Common myeloid progenitor, CD34-positive (primary cell): Measurements from ENCODE around the gene TBR1.

Experiments
- CTCF ChIA-PET: fragments of 350-600 bp; sonication (Branson Sonifier 250); formaldehyde crosslinking; loops from one replicate; lab custom pipeline; 2021; ENCODE audit warnings: antibody characterized with exemption; lab: Charles Lee
- POLR2A ChIA-PET: fragments of 350-600 bp; sonication (Branson Sonifier 250); formaldehyde crosslinking; loops from one replicate; lab custom pipeline; 2021; ENCODE audit warnings: antibody characterized with exemption; lab: Charles Lee
- DNase-seq, 3 donors: peaks; one replicate each; pipeline versions ENCODE4 v3.0.0 to v3.0.0-alpha.2; 2013
- H3K27ac ChIP-seq, 2 experiments: 1 replicate in 1 of 2; 2 replicates in 1 of 2; pipeline ENCODE4 v1.7.0; 2013; ENCODE audit warnings: inconsistent platforms in 2 of 2, low read length in 2 of 2, mild to moderate bottlenecking in 2 of 2, low read depth in 1 of 2, moderate library complexity in 1 of 2; ENCODE audit not compliant: severe bottlenecking in 2 of 2, insufficient read depth in 1 of 2, poor library complexity in 1 of 2
- H3K27me3 ChIP-seq, 5 experiments: replicated peaks in 2 of 5; 1 replicate in 3 of 5; 2 replicates in 2 of 5; pipeline versions ENCODE4 v1.6.1 to v1.7.0; 2013; ENCODE audit warnings: low read length in 4 of 5, mild to moderate bottlenecking in 2 of 5, moderate library complexity in 2 of 5, inconsistent platforms in 1 of 5; ENCODE audit not compliant: insufficient read depth in 5 of 5, control insufficient read depth in 4 of 5
- H3K36me3 ChIP-seq, 4 experiments: 1 replicate in 2 of 4; 2 replicates in 2 of 4; pipeline versions ENCODE4 v1.6.1 to v1.7.0; 2013; ENCODE audit warnings: low read length in 3 of 4, control low read depth in 1 of 4, mild to moderate bottlenecking in 1 of 4; ENCODE audit not compliant: control insufficient read depth in 4 of 4, insufficient read depth in 4 of 4
- H3K4me1 ChIP-seq, 4 experiments: 1 replicate in 3 of 4; 2 replicates in 1 of 4; pipeline versions ENCODE4 v1.6.1 to v1.7.1; 2013; ENCODE audit warnings: low read length in 3 of 4, mild to moderate bottlenecking in 3 of 4, control low read depth in 1 of 4, inconsistent platforms in 1 of 4, moderate library complexity in 1 of 4; ENCODE audit not compliant: control insufficient read depth in 4 of 4, insufficient read depth in 4 of 4; ENCODE audit errors: control extremely low read depth in 1 of 4
- H3K4me3 ChIP-seq, 7 experiments: 1 replicate in 4 of 7; 2 replicates in 3 of 7; pipeline versions ENCODE4 v1.5.1 to v1.7.0; 2013; ENCODE audit warnings: mild to moderate bottlenecking in 7 of 7, low read length in 6 of 7, moderate library complexity in 6 of 7, inconsistent platforms in 2 of 7, low read depth in 2 of 7, control low read depth in 1 of 7; ENCODE audit not compliant: insufficient read depth in 4 of 7, control insufficient read depth in 1 of 7; ENCODE audit errors: extremely low read depth in 1 of 7
- H3K9me3 ChIP-seq, 5 experiments: 1 replicate in 4 of 5; 2 replicates in 1 of 5; pipeline versions ENCODE4 v1.6.1 to v1.7.1; 2013; ENCODE audit warnings: low read length in 4 of 5, mild to moderate bottlenecking in 2 of 5, inconsistent platforms in 1 of 5, low read depth in 1 of 5, moderate library complexity in 1 of 5; ENCODE audit not compliant: control insufficient read depth in 4 of 5, insufficient read depth in 2 of 5; ENCODE audit errors: control extremely low read depth in 1 of 5
- WGBS: methylation state at CpG from one replicate; pipeline ENCODE4 v1.1.5; 2013; ENCODE audit not compliant: insufficient coverage; 5-methylcytosine and 5-hydroxymethylcytosine counted together

The TBR1 gene

GRCh38 chr2:161391737-161392506 is 24.2 kb upstream of the TBR1 start:
- no peak overlapping the region for H3K27ac ChIP-seq
- no peak overlapping the region for H3K4me3 ChIP-seq
- ChIA-PET POLR2A (no interaction called here), CTCF (no interaction called here)
- no peaks in the 10 kb centered on the region for H3K9me3 ChIP-seq
- peaks cover 12 to 46% (median 22%) of the 10 kb centered on the region in 4 experiments for H3K36me3 ChIP-seq
- peaks cover 2 to 10% (median 7%) of the 10 kb centered on the region in 4 experiments for H3K4me1 ChIP-seq
- no peak for DNase-seq
- WGBS = 100% methylated on average over 1 of the region's 4 CpGs
- H3K27me3 ChIP-seq = no peaks in the 10 kb centered on the region

DNA sequence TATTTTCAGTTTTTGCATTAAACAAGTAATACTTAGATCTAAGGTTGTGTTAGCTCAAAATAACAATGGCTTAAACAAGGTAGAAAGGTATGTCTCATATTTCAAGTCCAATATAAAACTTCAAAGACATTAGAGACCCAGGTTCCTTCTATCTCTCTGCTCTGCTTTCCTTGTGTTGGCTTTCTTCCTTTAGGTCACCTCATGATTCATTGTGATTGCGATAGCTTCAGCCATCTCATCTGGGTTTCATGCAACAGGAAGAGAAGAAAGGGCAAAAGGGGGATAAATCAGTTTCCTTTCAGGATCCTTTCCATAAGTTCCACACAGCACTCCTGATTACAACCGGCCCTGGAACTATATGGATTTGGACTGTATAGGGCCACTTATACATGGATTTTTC is 16.0 kb upstream of the TBR1 start:
- Histone ChIP-seq H3K27ac (no peak overlapping the region), H3K4me1 (no peaks in the 10 kb centered on the region), H3K27me3 (no peaks in the 10 kb centered on the region), H3K9me3 (peaks cover 0 to 8% (median 0%) of the 10 kb centered on the region in 5 experiments), H3K36me3 (peaks cover 10 to 49% (median 23%) of the 10 kb centered on the region in 4 experiments), H3K4me3 (no peak overlapping the region)
- ChIA-PET CTCF (no interaction called here), POLR2A (no interaction called here)
- DNase-seq = no peak
- no CpG with 5 or more reads among the region's 2 CpGs for WGBS

GRCh38 chr2:161402297-161402696 is 13.8 kb upstream of the TBR1 start:
- CTCF ChIA-PET = no interaction called here

DNA sequence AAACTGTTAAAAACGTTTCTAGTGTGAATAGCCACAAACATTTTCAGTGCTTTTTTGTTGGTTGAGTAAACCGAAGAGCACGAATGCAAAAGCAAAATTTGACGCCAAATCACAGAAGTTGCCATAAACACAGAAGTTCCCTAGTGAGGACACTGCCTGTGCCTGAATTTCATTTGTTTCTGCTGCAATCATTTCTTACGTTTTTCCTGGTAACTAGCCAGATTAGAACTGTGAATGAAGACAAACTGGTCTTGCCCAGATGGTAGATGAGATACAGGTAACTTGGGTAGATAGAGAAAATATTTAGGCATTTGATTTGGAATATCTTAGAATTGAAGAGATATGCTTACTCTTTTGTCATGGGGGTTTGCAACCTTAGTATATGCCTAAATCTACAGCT is 9.8 kb upstream of the TBR1 start:
- ChIA-PET POLR2A (no interaction called here), CTCF (interaction anchor here (2.0 kb wide), 1 partner anchor 17 kb away, joined by 6 read pairs; no protein-coding TSS in a partner anchor)
- Histone ChIP-seq H3K27ac (no peak overlapping the region), H3K4me3 (no peak overlapping the region), H3K4me1 (no peaks in the 10 kb centered on the region), H3K27me3 (no peaks in the 10 kb centered on the region), H3K36me3 (peaks cover 0 to 14% (median 9%) of the 10 kb centered on the region in 4 experiments), H3K9me3 (peaks cover 0 to 5% (median 0%) of the 10 kb centered on the region in 5 experiments)
- no peak for DNase-seq
- 100% methylated on average over 5 of the region's 5 CpGs for WGBS

More at GRCh38 chr2:161402297-161402696, 13.8 kb upstream of the TBR1 start:
- no CpG with 5 or more reads among the region's 4 CpGs for WGBS
- DNase-seq = no peak
- Histone ChIP-seq H3K36me3 (peaks cover 2 to 29% (median 13%) of the 10 kb centered on the region in 4 experiments), H3K27me3 (no peaks in the 10 kb centered on the region), H3K27ac (no peak overlapping the region), H3K4me3 (no peak overlapping the region), H3K4me1 (no peaks in the 10 kb centered on the region), H3K9me3 (peaks cover 0 to 8% (median 0%) of the 10 kb centered on the region in 5 experiments)
- POLR2A ChIA-PET = no interaction called here

DNA sequence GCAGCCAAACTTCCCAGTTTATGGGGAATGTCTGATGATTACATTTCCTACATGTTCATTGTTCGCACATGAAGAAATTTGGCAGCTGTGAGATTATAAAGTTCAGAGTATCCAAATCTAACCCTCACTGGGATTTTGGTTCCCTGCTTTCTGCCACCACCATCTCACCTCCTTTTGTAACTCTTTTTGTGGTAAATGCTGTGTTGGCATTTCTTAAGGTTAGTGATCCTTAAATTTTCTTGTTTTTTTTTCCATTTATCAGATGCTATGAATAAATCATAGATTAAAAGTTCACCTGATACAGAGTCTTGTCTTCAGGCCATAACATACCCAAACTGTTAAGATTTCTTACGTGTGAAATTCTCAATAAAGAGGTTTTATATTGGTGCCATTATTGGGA is 8.5 kb upstream of the TBR1 start:
- no peak for DNase-seq
- peaks cover 0 to 3% (median 0%) of the 10 kb centered on the region in 5 experiments for H3K27me3 ChIP-seq
- ChIA-PET CTCF (interaction anchor here (2.0 kb wide), 1 partner anchor 18 kb away, joined by 6 read pairs; no protein-coding TSS in a partner anchor), POLR2A (no interaction called here)
- no peak overlapping the region for H3K4me3 ChIP-seq
- H3K9me3 ChIP-seq = peaks cover 0 to 2% (median 0%) of the 10 kb centered on the region in 5 experiments
- H3K36me3 ChIP-seq = peaks cover 0 to 7% (median 4%) of the 10 kb centered on the region in 4 experiments
- no peak overlapping the region for H3K27ac ChIP-seq
- H3K4me1 ChIP-seq = no peaks in the 10 kb centered on the region
- no CpG with 5 or more reads among the region's 2 CpGs for WGBS

DNA sequence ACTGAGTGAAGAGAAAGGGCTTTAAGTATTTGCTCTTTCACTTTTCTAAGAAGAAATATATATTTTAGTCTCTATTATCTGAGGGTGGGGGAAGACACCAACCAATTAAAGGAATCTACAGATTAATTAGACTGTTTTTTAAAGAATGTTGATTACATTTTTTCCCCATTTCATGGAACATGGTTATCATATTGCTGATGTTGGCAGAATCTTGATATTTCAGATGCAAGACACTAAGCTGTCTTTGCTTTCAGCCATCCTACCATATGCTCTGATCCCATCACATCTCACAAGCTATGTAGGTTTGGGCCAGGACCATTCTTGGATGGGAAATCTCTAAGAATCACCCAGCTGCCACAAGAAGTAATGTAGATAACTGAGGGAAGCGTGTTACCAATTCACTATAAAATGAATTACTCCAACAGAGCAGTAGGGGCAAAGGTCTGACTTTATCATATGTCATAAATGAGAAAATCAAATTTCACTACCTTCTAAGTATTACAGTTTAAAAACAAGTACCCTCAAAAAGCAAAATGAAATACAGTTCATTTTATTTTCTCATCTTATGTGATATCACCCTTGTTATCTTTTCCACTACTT is 6.7 kb upstream of the TBR1 start:
- peaks cover 0 to 6% (median 4%) of the 10 kb centered on the region in 4 experiments for H3K4me1 ChIP-seq
- no CpG with 5 or more reads among the region's 1 CpG for WGBS
- ChIA-PET POLR2A (no interaction called here), CTCF (no interaction called here)
- no peaks in the 10 kb centered on the region for H3K9me3 ChIP-seq
- no peak for DNase-seq
- H3K27ac ChIP-seq = no peak overlapping the region
- peaks cover 0 to 7% (median 3%) of the 10 kb centered on the region in 4 experiments for H3K36me3 ChIP-seq
- H3K4me3 ChIP-seq = no peak overlapping the region
- peaks cover 5 to 21% (median 9%) of the 10 kb centered on the region in 5 experiments for H3K27me3 ChIP-seq

DNA sequence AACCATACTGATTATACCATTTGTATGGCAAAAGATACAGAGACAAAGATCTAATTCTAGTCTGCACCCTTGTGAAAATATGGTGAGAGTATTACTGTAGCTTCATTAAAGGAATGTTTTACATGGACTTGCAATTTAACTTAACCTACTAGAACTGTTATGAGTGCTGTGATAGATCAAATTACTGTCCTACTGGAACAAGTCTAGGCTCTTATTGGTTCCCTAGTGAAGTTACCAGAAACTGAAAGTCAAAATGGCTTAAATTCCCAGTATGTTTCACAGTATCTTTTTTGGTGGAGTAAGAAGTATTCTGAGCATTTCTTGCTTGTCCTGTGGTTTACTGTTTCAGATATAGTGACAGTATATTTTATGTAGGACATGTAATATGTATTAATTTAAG is 3.8 kb upstream of the TBR1 start:
- POLR2A ChIA-PET = no interaction called here

More for the DNA sequence above, 3.8 kb upstream of the TBR1 start:
- Histone ChIP-seq H3K4me3 (no peak overlapping the region), H3K27ac (no peak overlapping the region), H3K9me3 (no peaks in the 10 kb centered on the region), H3K27me3 (peaks cover 16 to 50% (median 35%) of the 10 kb centered on the region in 5 experiments), H3K4me1 (peaks cover 0 to 31% (median 28%) of the 10 kb centered on the region in 4 experiments), H3K36me3 (peaks cover 0 to 4% (median 3%) of the 10 kb centered on the region in 4 experiments)
- no peak for DNase-seq
- CTCF ChIA-PET = no interaction called here
